Central memory CD8-positive, alpha-beta T cell (primary cell): ENCODE measurements around the gene SYT7.

Experiments
- ATAC-seq: fragments of 150-1000 bp; cut with Tn5 transposase; replicated peaks from 2 replicates; pipeline ENCODE4 v1.10.0; 2022; ENCODE audit warnings: mild to moderate bottlenecking, moderate FRiP score, moderate number of reproducible peaks; ENCODE audit not compliant: poor library complexity, severe bottlenecking; ENCODE audit errors: extremely low read depth
- DNase-seq, 2 donors: peaks; one replicate each; pipeline ENCODE4 v3.0.0; 2021; ENCODE audit warnings: low spot score in 2 of 2
- H3K27ac Mint-ChIP-seq: one replicate; pipeline ENCODE4 v1.8.0; 2022; ENCODE audit warnings: low read depth, mild to moderate bottlenecking, moderate library complexity, mixed read lengths
- H3K27me3 Mint-ChIP-seq: one replicate; pipeline ENCODE4 v1.8.0; 2022; ENCODE audit warnings: mixed read lengths
- H3K36me3 Mint-ChIP-seq: one replicate; pipeline ENCODE4 v1.8.0; 2022; ENCODE audit warnings: mild to moderate bottlenecking, moderate library complexity, mixed read lengths; ENCODE audit not compliant: insufficient read depth
- H3K4me1 Mint-ChIP-seq: one replicate; pipeline ENCODE4 v1.8.0; 2022; ENCODE audit warnings: mixed read lengths
- H3K4me3 Mint-ChIP-seq: one replicate; pipeline ENCODE4 v1.8.0; 2022; ENCODE audit warnings: mild to moderate bottlenecking, moderate library complexity, mixed read lengths
- H3K9me3 Mint-ChIP-seq: one replicate; pipeline ENCODE4 v1.8.0; 2022; ENCODE audit warnings: mixed read lengths

The SYT7 gene

DNA sequence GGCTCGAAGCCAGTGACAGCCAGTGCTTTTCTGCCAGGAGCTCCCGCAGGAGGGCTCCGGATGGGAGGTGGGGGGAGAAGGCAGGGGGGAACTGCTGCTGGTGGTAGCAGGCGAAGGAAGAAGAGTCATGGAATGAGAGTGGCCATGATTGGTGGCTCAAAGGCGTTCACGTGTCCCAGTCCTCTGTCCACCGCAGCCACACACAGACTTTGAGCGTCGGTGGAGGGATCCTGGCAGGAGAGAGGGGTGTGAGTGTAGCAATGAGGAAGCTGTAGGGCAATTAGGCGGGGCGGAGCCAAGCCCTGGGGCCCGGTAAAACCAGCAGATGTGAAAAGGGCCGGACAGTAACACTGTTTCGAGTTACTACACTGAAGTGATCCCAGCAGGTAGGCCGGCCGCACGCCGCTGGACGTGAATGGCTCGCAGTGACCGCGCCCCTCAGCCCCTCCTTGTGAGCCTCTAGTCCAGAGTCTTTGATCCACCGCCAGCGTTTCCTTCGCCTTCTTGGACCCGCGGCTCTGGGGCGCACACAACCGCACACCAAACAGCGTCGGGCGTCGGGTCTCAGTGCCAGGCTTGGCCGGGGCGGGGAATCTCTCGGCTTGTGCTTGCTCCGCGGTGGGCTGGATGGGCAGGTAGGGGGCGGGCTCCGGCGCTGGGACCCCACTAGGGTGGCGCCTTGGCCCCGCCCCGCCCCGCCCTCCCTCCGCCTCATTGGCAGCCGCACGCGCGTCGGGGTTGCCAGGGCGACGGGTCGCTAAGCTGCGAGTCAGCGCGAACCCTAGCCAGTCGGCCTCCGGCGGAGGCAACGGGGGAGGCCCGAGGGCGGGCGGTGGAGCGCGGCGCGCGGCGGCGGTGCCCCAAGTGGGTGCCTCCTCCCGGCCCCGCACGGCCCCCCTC lies 72.7 kb downstream of the SYT7 start, which contains the start of gene LRRC10B:
TSS of gene LRRC10B (plus strand) at position 788 of the 900 bp plus-strand sequence. CDS start 250 bp downstream, outside the sequence.
- no peak for ATAC-seq
- Mint-ChIP-seq H3K36me3 (peaks cover 2% of the 10 kb centered on the region), H3K4me3 (peak within 1 kb of the TSS; percentile 72), H3K9me3 (no peaks in the 10 kb centered on the region), H3K27me3 (peaks cover 72% of the 10 kb centered on the region), H3K27ac (no peak within 1 kb of the TSS), H3K4me1 (peaks cover 6% of the 10 kb centered on the region)
- no peak for DNase-seq

- no peak overlapping the region for H3K27ac Mint-ChIP-seq
- H3K4me1 Mint-ChIP-seq = peaks cover 6% of the 10 kb centered on the region
- no peak for DNase-seq
- no peaks in the 10 kb centered on the region for H3K9me3 Mint-ChIP-seq
- H3K36me3 Mint-ChIP-seq = peaks cover 2% of the 10 kb centered on the region
- peaks cover 62% of the 10 kb centered on the region for H3K27me3 Mint-ChIP-seq
- ATAC-seq = no peak
- peak overlapping the region; percentile 72 for H3K4me3 Mint-ChIP-seq
Observed at GRCh38 chr11:61507012-61507768, 73.7 kb downstream of the SYT7 start.

DNA sequence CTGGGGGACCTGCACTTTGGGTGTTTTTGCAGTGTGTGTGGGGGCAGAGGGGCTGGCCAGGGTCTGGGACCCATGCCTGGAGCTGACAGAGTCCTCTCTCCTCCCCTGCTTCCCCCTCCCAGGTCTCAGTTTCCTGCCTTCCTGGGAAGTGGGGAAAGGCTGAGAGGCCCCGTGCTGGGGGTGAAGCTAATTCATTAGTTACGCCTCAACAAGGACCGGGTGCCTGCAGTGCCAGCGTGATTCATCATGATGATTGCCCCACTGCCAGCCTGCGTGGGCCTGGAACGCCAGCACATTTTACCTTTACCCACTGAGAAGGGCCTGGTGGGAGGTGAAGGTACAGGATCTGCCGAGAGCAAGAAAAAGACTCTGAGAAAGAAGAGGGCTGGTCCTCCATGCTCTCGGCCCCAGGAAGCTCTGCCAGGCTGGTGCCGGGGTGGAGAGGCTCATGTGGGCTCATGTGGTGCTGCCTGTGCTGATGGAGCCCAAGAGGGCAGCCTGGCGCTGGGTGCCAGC lies 75.2 kb downstream of the SYT7 start:
- no peak for DNase-seq
- Mint-ChIP-seq H3K4me1 (peaks cover 6% of the 10 kb centered on the region), H3K4me3 (no peak overlapping the region), H3K27me3 (peaks cover 51% of the 10 kb centered on the region), H3K36me3 (peaks cover 2% of the 10 kb centered on the region), H3K27ac (no peak overlapping the region), H3K9me3 (no peaks in the 10 kb centered on the region)
- no peak for ATAC-seq

DNA sequence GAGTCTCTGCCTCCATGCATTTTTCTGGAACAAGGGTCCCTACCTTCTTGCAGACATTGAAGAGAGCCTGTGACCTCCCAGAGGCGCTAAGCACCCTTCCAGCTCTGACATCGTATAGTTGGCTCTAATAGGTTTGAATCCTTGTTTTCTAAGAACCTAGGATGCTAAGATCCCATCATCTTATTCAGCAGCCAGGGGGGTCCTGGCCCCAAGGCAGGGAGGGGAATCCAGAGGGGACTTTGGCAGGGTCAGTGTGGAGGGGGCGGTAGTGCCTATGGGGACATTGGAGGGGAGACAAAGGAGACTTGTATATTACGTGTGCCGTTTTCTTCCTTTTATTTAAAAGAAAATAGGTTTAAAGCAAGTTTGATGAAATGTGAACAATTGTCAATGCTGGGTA lies 75.8 kb downstream of the SYT7 start:
- Mint-ChIP-seq H3K4me1 (peaks cover 6% of the 10 kb centered on the region), H3K36me3 (peaks cover 2% of the 10 kb centered on the region), H3K27ac (no peak overlapping the region), H3K9me3 (no peaks in the 10 kb centered on the region), H3K4me3 (no peak overlapping the region), H3K27me3 (peaks cover 45% of the 10 kb centered on the region)
- no peak for DNase-seq
- no peak for ATAC-seq

GRCh38 chr11:61503135-61503770 lies 77.6 kb downstream of the SYT7 start:
- Mint-ChIP-seq H3K27ac (no peak overlapping the region), H3K9me3 (no peaks in the 10 kb centered on the region), H3K36me3 (peaks cover 2% of the 10 kb centered on the region), H3K27me3 (peaks cover 41% of the 10 kb centered on the region), H3K4me3 (no peak overlapping the region), H3K4me1 (peaks cover 6% of the 10 kb centered on the region)
- DNase-seq = no peak
- ATAC-seq = no peak

GRCh38 chr11:61502522-61502921 lies 78.4 kb downstream of the SYT7 start:
- Mint-ChIP-seq H3K4me3 (no peak overlapping the region), H3K27me3 (peaks cover 33% of the 10 kb centered on the region), H3K27ac (no peak overlapping the region), H3K4me1 (no peaks in the 10 kb centered on the region), H3K36me3 (no peaks in the 10 kb centered on the region), H3K9me3 (no peaks in the 10 kb centered on the region)
- no peak for ATAC-seq
- DNase-seq = no peak

DNA sequence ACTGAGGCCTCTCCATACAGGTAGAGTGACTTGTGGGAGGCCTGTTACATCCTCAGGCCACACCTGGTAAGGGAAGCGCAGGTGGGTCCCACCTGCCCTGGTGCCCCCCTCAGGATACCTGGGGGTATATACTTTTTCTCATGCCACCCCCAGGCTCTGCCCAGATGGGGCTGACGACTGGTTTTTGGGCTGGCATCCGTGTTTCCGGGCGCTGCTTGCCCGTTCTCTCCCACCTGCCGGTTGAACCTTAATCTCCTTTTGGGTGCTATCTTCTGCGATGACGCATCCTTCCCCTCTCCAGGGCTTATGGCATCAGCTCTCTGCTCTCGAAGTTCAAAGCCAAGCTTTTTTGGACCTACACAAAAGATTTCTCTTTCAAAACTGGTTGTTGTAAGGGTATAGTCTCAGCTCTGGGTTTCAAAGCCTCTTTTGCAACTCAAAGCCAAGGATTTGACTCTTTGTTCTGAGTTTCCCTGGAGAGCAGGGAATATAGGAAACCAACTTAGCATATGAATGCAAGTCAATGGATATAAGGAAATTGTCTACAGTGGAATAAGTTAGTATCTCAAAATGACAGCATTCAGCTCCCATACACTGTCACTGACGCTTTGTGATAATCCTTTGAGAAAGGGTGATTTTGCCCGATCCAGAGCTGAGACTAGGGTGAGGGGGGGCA lies 80.9 kb downstream of the SYT7 start:
- Mint-ChIP-seq H3K4me1 (no peaks in the 10 kb centered on the region), H3K9me3 (no peaks in the 10 kb centered on the region), H3K27ac (no peak overlapping the region), H3K4me3 (no peak overlapping the region), H3K27me3 (peaks cover 8% of the 10 kb centered on the region), H3K36me3 (no peaks in the 10 kb centered on the region)
- ATAC-seq = no peak
- no peak for DNase-seq

DNA sequence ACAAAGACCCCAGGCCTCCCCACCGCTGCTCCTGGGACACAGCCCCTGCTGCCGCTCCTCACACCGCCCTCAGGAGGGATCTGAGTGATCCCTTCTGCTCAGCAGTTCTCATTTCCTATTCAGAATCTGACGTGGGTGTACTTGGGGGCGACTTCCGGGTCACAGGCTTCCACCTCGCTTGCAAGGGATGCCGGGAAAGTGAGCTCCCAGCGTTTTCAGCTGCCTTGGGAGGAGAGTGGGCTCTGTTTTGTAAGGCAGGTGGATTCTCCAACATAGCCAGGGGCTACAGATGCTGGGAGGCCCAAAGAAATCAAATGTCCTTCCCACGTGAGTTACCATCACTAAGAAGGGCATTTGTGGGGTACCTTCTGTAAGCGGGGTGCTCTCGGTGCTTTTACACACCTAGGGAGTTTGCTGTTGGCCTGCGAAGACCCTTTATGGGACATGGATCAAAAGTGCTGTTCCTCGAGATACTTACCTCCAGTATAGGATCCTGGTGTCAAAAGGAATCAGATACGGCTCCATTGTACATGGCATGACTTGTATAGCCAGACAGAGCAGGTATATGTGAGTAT lies 82.0 kb downstream of the SYT7 start:
- ATAC-seq (no peak), DNase-seq (no peak)
- Mint-ChIP-seq H3K36me3 (no peaks in the 10 kb centered on the region), H3K27me3 (no peaks in the 10 kb centered on the region), H3K27ac (no peak overlapping the region), H3K4me3 (no peak overlapping the region), H3K9me3 (no peaks in the 10 kb centered on the region), H3K4me1 (no peaks in the 10 kb centered on the region)

DNA sequence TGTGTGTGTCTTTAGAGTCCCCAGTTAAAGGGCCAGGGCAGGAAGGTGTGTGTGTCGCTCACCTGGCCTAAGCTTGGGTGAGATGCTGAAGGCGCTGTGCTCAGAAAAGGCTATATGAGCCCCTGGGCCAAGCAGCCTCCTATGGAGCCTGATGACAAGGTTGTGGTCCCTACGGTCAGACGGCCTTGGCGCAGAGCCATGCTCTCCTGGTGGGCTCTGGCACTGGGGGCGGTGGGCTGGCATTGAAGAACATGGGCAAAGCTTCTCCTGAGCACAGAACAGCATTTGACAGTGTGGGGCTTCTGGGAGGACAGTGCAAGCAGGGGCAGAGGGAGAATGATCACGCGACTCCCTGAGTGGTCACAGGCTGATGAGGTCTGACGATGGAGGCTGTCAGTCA lies 83.0 kb downstream of the SYT7 start:
- ATAC-seq (no peak), DNase-seq (no peak)
- H3K4me1 Mint-ChIP-seq = no peaks in the 10 kb centered on the region
- H3K27ac Mint-ChIP-seq = no peak overlapping the region
- no peak overlapping the region for H3K4me3 Mint-ChIP-seq
- H3K9me3 Mint-ChIP-seq = no peaks in the 10 kb centered on the region
- H3K27me3 Mint-ChIP-seq = no peaks in the 10 kb centered on the region
- H3K36me3 Mint-ChIP-seq = no peaks in the 10 kb centered on the region

GRCh38 chr11:61497473-61497872 lies 83.4 kb downstream of the SYT7 start:
- no peak for DNase-seq
- ATAC-seq = no peak
- Mint-ChIP-seq H3K27me3 (no peaks in the 10 kb centered on the region), H3K4me3 (no peak overlapping the region), H3K36me3 (no peaks in the 10 kb centered on the region), H3K27ac (no peak overlapping the region), H3K4me1 (no peaks in the 10 kb centered on the region), H3K9me3 (no peaks in the 10 kb centered on the region)

- Mint-ChIP-seq H3K4me1 (no peaks in the 10 kb centered on the region), H3K27ac (no peak overlapping the region), H3K4me3 (no peak overlapping the region), H3K27me3 (no peaks in the 10 kb centered on the region), H3K36me3 (no peaks in the 10 kb centered on the region), H3K9me3 (no peaks in the 10 kb centered on the region)
- no peak for DNase-seq
- ATAC-seq = no peak
Observed at GRCh38 chr11:61496602-61497400, 84.1 kb downstream of the SYT7 start.
